LNCaP clone FGC (cell line): Measurements from ENCODE around the gene UST.

Experiments used
- DNase-seq: peaks from one replicate; pipeline ENCODE4 v3.0.0-alpha.2; 2011; ENCODE audit warnings: low read depth
- H3K4me3 ChIP-seq: 2 replicates; pipeline ENCODE4 v1.5.1; 2011; ENCODE audit warnings: mild to moderate bottlenecking, low read depth, low read length, control low read depth
- TF ChIP-seq, protein P1 (sequence below): IDR thresholded peaks from 2 replicates; pipeline ENCODE4 v1.5.1; 2012; ENCODE audit warnings: mild to moderate bottlenecking; ENCODE audit not compliant: control insufficient read depth, insufficient read depth; ENCODE audit errors: extremely low read depth

The UST gene

DNA sequence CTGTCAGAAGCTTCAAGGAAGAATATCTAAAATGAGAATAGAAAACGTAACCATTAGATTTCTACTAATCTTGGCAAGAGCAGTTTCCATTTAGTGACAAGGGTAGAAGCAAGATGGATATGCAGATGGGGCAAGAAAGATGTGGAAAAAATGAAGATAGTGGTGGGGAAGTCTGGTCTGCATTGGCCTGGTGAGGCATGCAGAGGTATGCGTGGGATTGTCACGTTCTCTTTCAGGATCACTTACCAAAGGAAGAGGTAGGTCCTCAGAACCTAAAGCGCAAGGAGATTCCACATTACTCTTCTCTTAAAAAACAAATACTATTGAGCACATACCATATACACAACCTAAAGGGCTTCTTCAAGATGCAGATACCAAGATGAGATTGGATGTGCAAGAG, 238.7 kb downstream of the UST start:
- no peak overlapping the region for H3K4me3 ChIP-seq
- TF ChIP-seq, protein P1, sequence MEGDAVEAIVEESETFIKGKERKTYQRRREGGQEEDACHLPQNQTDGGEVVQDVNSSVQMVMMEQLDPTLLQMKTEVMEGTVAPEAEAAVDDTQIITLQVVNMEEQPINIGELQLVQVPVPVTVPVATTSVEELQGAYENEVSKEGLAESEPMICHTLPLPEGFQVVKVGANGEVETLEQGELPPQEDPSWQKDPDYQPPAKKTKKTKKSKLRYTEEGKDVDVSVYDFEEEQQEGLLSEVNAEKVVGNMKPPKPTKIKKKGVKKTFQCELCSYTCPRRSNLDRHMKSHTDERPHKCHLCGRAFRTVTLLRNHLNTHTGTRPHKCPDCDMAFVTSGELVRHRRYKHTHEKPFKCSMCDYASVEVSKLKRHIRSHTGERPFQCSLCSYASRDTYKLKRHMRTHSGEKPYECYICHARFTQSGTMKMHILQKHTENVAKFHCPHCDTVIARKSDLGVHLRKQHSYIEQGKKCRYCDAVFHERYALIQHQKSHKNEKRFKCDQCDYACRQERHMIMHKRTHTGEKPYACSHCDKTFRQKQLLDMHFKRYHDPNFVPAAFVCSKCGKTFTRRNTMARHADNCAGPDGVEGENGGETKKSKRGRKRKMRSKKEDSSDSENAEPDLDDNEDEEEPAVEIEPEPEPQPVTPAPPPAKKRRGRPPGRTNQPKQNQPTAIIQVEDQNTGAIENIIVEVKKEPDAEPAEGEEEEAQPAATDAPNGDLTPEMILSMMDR, result no peak
- no peak for DNase-seq

DNA sequence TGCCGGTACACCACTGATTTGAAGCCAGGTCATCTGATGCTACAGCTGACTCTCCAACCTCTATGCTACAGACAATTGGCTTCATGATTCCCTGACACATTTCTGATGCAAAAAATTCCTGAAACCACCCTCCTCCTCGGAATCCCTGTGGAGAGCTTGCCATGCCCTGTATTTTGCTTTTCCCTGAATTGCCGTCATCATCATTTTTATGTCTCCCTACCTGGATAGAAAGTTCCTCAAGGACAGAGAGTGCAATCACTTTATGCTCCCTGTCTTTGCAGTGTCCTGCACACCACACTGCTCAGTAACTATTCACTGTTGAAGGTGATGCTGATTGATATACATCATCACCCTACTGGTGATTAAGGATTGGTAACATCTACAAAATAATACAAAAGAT, 239.8 kb downstream of the UST start:
- TF ChIP-seq, protein P1, result no peak
- H3K4me3 ChIP-seq, result no peak overlapping the region
- no peak for DNase-seq

DNA sequence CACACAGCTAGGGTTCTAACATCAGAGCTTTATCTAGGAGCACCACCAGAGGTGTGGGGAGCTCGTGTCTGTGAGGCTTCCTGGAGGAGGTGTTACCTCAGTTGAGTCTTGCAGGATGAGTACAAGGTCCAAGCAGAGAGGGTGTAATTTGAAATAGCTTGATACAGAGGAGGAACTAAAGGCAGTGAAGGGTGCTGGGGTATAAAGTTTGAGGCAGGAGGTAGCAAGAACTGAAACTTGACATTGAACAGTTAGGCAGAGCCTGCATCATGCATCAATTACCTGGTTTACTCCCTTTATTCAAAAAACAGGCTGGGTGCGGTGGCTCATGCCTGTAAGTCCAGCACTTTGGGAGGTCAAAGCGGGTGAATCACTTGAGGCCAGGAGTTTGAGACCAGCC, 241.2 kb downstream of the UST start:
- no peak for DNase-seq
- no peak overlapping the region for H3K4me3 ChIP-seq
- TF ChIP-seq, protein P1, result no peak

DNA sequence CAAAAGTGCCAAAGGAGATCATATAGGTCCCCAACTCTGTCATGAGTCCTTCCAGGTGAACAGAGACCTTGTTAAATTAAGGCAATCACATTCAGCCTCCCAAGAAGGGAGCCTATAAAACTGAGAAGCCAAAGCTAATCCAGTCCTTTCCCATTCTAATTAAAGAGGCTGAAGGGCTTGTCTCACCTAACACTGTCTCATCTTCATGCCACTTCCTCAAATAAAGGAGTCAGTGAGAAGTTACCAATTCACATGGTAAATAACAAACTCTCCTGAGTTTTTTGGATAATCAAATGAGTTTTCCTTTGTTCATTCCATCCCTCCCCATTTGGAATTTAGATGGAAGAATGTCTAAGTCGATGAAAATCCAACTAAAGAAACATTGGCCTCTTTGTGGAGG, 242.8 kb downstream of the UST start:
- TF ChIP-seq, protein P1, result no peak
- H3K4me3 ChIP-seq, result no peak overlapping the region
- DNase-seq, result no peak

DNA sequence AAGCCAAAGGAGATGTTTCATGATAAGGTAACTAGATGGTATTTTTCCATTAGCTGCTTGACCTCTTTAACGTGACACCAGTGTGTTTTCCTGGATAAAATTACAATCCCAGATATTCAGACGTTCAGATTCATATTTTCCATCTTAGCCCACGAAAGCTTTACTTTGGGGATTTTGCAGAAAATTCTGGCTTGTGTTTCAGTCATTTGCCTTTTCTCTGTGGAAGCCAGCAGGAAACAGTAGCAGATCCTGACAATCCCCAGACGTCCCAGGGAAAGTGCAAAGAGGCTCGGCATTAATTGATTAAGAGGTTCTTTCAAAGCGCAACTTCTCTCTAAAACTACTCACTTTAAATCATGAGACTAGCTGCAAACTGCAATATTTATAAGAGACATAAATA, 243.6 kb downstream of the UST start:
- TF ChIP-seq, protein P1, result no peak
- no peak for DNase-seq
- no peak overlapping the region for H3K4me3 ChIP-seq

DNA sequence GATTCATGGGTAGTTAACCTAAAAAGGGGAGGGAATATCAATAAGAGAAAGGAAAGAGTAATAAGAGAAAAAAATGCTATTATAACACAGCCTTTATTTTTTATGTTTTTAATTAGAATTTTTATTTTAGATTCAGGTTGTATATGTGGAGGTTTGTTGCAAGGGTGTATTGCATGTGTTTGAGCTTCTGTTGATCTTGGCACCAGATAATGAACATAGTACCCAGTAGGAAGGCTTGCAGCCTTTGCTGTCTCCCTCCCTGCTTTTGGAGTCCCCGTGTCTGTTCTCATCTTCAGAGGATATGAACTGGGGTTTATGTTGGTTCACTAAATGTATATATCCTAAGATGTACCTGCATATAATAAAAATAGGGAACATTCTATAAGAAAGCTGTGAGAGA, 250.0 kb downstream of the UST start:
- no peak for DNase-seq
- no peak overlapping the region for H3K4me3 ChIP-seq
- TF ChIP-seq, protein P1, result no peak

DNA sequence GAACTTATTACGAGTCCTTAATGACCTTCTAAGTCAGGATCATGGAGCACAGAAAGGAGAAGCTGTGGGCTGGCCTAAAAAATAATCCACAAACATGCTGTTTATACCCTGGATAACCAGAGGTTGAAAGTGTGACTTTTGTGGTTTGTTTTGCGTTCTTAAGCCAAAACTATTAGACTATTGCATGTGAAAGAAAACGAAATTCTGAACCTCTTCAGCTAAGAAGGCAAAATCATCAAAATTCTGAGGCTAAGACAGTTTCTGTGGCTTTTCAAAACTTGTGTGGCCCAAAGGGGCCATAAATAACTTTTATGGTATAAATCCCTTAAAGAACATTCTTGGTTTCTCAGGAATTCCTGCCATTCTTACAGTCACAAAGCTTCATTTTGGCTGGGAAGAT, 251.0 kb downstream of the UST start:
- no peak for DNase-seq
- TF ChIP-seq, protein P1, result no peak
- H3K4me3 ChIP-seq, result no peak overlapping the region
